Adrenal gland (tissue), 5 donors: ENCODE measurements around the gene LY6G6D.

Experiments used
- CTCF ChIP-seq, 6 experiments: fragments of 450-650 bp in 4 of 6; fragments of 200-600 bp in 2 of 6; sonication (generic) in 1 of 6; IDR thresholded peaks; 1 replicate in 5 of 6; 2 replicates in 1 of 6; pipeline versions ENCODE4 v1.5.1 to v1.8.0; 2016 to 2021; ENCODE audit warnings: antibody characterized with exemption in 6 of 6, mild to moderate bottlenecking in 2 of 6, moderate library complexity in 1 of 6
- POLR2A ChIP-seq, 2 donors: fragments of 450-650 bp; IDR thresholded peaks; one replicate each; pipeline ENCODE4 v1.6.1; 2017; ENCODE audit warnings: antibody characterized with exemption in 2 of 2, mild to moderate bottlenecking in 2 of 2, moderate library complexity in 1 of 2
- donor health status: DM: no; HTN: no; CAD: no.

DNA sequence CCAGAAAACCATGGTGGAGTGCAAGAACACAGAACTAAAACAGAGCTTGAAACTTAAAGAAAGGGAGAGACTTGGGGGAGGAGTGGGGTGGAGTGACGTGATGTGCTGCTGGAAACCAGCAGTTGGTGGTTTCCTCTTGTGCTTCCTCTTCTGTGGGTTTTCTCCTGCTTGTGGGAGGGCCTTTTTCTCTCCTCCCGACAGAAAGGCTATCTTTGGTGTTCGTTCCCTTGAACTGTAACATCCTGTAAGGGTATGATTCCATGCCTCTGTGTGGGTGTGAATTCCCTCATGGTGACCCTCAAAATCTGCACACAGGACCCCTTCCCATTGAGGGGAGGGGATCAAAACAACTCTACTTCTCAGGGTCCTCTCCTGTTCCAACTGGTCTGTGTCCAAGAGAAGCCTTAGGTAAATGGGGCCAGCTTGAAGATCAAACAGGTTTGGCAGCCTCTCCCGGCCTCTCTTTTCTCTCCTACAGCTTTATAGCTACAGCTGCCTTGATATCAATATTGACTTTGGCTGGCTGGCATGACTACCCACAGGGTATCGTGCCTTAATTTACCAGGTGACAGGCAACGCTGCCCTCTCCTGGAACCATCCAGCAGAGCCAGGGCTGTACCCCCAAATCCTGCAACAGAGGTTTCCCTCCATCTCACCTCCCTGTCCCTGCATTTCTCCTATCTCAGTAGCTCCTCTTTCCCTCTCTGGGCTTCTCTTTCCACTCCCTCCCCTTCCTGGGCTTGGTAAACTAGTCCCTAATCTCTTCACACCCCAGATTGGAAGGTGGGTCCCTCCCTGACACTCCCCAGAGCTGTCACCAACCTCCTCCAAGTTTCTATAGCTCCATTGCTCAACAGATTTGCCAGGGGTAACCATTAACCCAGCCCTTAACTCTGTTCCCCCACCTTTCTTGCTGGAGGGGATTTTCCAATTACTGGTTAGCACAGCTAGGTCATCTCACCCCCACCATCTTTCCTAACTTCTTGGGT, 23.1 kb downstream of the LY6G6D start:
- TF ChIP-seq CTCF (IDR thresholded peaks at IDR 0.05): no peak
- no peak for TF ChIP-seq POLR2A (IDR thresholded peaks at IDR 0.05)
